Sigmoid colon (tissue), 7 donors: ENCODE data around the gene MLLT10. TPM values are rescaled to one million over a fixed set of nuclear protein-coding genes. Genes with fewer than 3 reads are reported as not detected.

Source experiments
- DNase-seq: peaks from one replicate; pipeline ENCODE4 v3.0.0-alpha.2; 2019
- H3K27ac ChIP-seq, 4 donors: fragments of 200-600 bp; sonication (generic); one replicate each; pipeline ENCODE4 v1.5.1; 2016 to 2019; ENCODE audit warnings: mild to moderate bottlenecking in 1 of 4
- H3K27me3 ChIP-seq, 3 donors: fragments of 200-600 bp; sonication (generic); one replicate each; pipeline ENCODE4 v1.5.1; 2019; ENCODE audit warnings: mild to moderate bottlenecking in 1 of 3
- H3K36me3 ChIP-seq, 4 donors: fragments of 200-600 bp; sonication (generic); one replicate each; pipeline ENCODE4 v1.5.1; 2016 to 2019
- H3K4me1 ChIP-seq, 4 donors: fragments of 200-600 bp; sonication (generic); one replicate each; pipeline ENCODE4 v1.5.1; 2017 to 2019
- H3K4me3 ChIP-seq, 4 donors: fragments of 200-600 bp; sonication (generic); one replicate each; pipeline ENCODE4 v1.5.1; 2017 to 2019; ENCODE audit warnings: mild to moderate bottlenecking in 2 of 4, moderate library complexity in 1 of 4
- H3K9me3 ChIP-seq, 4 donors: fragments of 200-600 bp in 3 of 4; sonication (generic) in 3 of 4; one replicate each; pipeline versions ENCODE4 v1.5.1 to v1.6.1; 2013 to 2019
- CTCF ChIP-seq, 4 experiments: fragments of 450-650 bp in 3 of 4; fragments of 200-600 bp in 1 of 4; IDR thresholded peaks; one replicate each; pipeline ENCODE4 v1.5.1; 2016 to 2019; ENCODE audit warnings: antibody characterized with exemption in 4 of 4, mild to moderate bottlenecking in 3 of 4, moderate library complexity in 2 of 4
- EP300 ChIP-seq, 4 donors: sonication (generic); formaldehyde crosslinking; IDR thresholded peaks; one replicate each; pipeline ENCODE4 v1.6.1; 2017; ENCODE audit warnings: antibody characterized with exemption in 4 of 4
- POLR2A ChIP-seq, 2 donors: fragments of 450-650 bp; IDR thresholded peaks; one replicate each; pipeline ENCODE4 v1.6.1; 2016; ENCODE audit warnings: antibody characterized with exemption in 2 of 2, mild to moderate bottlenecking in 2 of 2, moderate library complexity in 2 of 2
- POLR2AphosphoS5 ChIP-seq, 4 donors: sonication (generic); formaldehyde crosslinking; IDR thresholded peaks; one replicate each; pipeline ENCODE4 v1.6.1; 2017; ENCODE audit warnings: antibody characterized with exemption in 4 of 4
- whole genome bisulfite sequencing, 2 donors: extraction: QIAGEN DNeasy Blood & Tissue Kit; methylation state at CpG; one replicate each; pipeline ENCODE4 v1.1.7; 2013; 5-methylcytosine and 5-hydroxymethylcytosine counted together
- intact Hi-C: fragments of 100-400 bp; cut with DNase I; formaldehyde crosslinking; loops from one replicate; pipeline ENCODE4 v1.15.1; 2023
- polyA plus RNA-seq, 3 donors: library from polyadenylated mRNA; stranded (reverse); fragments of 200-250 nt; gene quantifications; one replicate each; pipeline ENCODE4 v1.2.3, GENCODE V29; 2013
- total RNA-seq, 4 donors: library from RNA; depleted of rRNA; stranded (reverse); fragments of >200 nt; gene quantifications; one replicate each; pipeline ENCODE4 v1.1.0, GENCODE V29; 2016
- donor health status: healthy with polysubstance abuse.
- donor health status: Bipolar disorder and iron deficiency.
- donor health status: healthy.

The MLLT10 gene
- total RNA-seq, result 10 to 100 TPM; 36.0 to 53.7 (median 45.1) TPM
- polyA plus RNA-seq, result 10 to 100 TPM in 2 of 3 donors, 1 to 10 TPM in 1; 8.6 to 16.1 (median 10.2) TPM

GRCh38 chr10:21533467-21534279 is at the start of gene MLLT10:
TSS of gene MLLT10 (plus strand) at chr10:21534232. CDS start at chr10:21534645, 413 bp downstream.
- Histone ChIP-seq H3K9me3 (no peaks in the 10 kb centered on the region), H3K27me3 (no peaks in the 10 kb centered on the region), H3K27ac (peak within 1 kb of the TSS; percentile 95 to 99 (median 97)), H3K4me3 (peak within 1 kb of the TSS; percentile 66 to 93 (median 92)), H3K4me1 (peaks cover 0 to 56% (median 26%) of the 10 kb centered on the region in 4 donors), H3K36me3 (peaks cover 0 to 16% (median under 1%) of the 10 kb centered on the region in 4 donors)
- intact Hi-C loops, result loop anchor here (1.0 to 10.0 kb wide), 7 partner anchors 15 to 1901 kb away; partner anchors contain the start of genes BMI1, DNAJC1 and OTUD1
- WGBS, 2 donors, result 1% methylated on average over 74 of the region's 74 CpGs
- TF ChIP-seq POLR2AphosphoS5 (IDR thresholded peaks at IDR 0.05), result peak; percentile 83 to 91 (median 89)
- peak in 3 of 4 experiments; percentile 38 to 69 (median 55) for TF ChIP-seq CTCF (IDR thresholded peaks at IDR 0.05)
- peak; percentile 59 to 76 for TF ChIP-seq POLR2A (IDR thresholded peaks at IDR 0.05)
- no peak for TF ChIP-seq EP300 (IDR thresholded peaks at IDR 0.05)
- peak; percentile 97 for DNase-seq

- H3K36me3 ChIP-seq, result no peaks in the 10 kb centered on the region
- H3K27me3 ChIP-seq, result no peaks in the 10 kb centered on the region
- no peak for DNase-seq
- intact Hi-C loops, result no loop called here
- H3K9me3 ChIP-seq, result no peaks in the 10 kb centered on the region
- TF ChIP-seq POLR2A (IDR thresholded peaks at IDR 0.05) (no peak), CTCF (IDR thresholded peaks at IDR 0.05) (no peak), EP300 (IDR thresholded peaks at IDR 0.05) (no peak), POLR2AphosphoS5 (IDR thresholded peaks at IDR 0.05) (no peak)
- 94 to 95% methylated on average over 10 of the region's 10 CpGs for WGBS, 2 donors
- no peak overlapping the region for H3K4me3 ChIP-seq
- H3K4me1 ChIP-seq, result no peaks in the 10 kb centered on the region
- H3K27ac ChIP-seq, result no peak overlapping the region
Measured at GRCh38 chr10:21487416-21488180, 46.4 kb upstream of the MLLT10 start.

GRCh38 chr10:21488246-21488956 is 45.6 kb upstream of the MLLT10 start:
- Histone ChIP-seq H3K27me3 (no peaks in the 10 kb centered on the region), H3K27ac (no peak overlapping the region), H3K9me3 (no peaks in the 10 kb centered on the region), H3K4me3 (no peak overlapping the region), H3K36me3 (no peaks in the 10 kb centered on the region), H3K4me1 (no peaks in the 10 kb centered on the region)
- 57 to 62% methylated on average over 6 of the region's 6 CpGs for WGBS, 2 donors
- intact Hi-C loops, result no loop called here
- DNase-seq, result no peak
- no peak for TF ChIP-seq EP300 (IDR thresholded peaks at IDR 0.05)
- TF ChIP-seq POLR2A (IDR thresholded peaks at IDR 0.05), result no peak
- no peak for TF ChIP-seq CTCF (IDR thresholded peaks at IDR 0.05)
- no peak for TF ChIP-seq POLR2AphosphoS5 (IDR thresholded peaks at IDR 0.05)

- intact Hi-C loops, result no loop called here
- Histone ChIP-seq H3K4me1 (peaks cover 0 to 2% (median under 1%) of the 10 kb centered on the region in 4 donors), H3K27ac (no peak overlapping the region), H3K27me3 (no peaks in the 10 kb centered on the region), H3K36me3 (no peaks in the 10 kb centered on the region), H3K9me3 (no peaks in the 10 kb centered on the region), H3K4me3 (no peak overlapping the region)
- no peak for TF ChIP-seq CTCF (IDR thresholded peaks at IDR 0.05)
- TF ChIP-seq POLR2A (IDR thresholded peaks at IDR 0.05), result no peak
- TF ChIP-seq POLR2AphosphoS5 (IDR thresholded peaks at IDR 0.05), result no peak
- TF ChIP-seq EP300 (IDR thresholded peaks at IDR 0.05), result no peak
- no peak for DNase-seq
- WGBS, 2 donors, result 73% methylated on average over 5 of the region's 5 CpGs
Measured at GRCh38 chr10:21488957-21489446, 45.0 kb upstream of the MLLT10 start.
